OCI-LY1 (cell line): Measurements from ENCODE around the gene PIM3.
A peak's percentile ranks its signal among the peaks of the same experiment; 100 is the strongest.

Experiments used
- H2AFZ ChIP-seq: fragments of 200-600 bp; sonication (generic), shearing (Covaris generic); 2 replicates; pipeline ENCODE4 v1.6.0; 2014; ENCODE audit warnings: antibody characterized with exemption, mild to moderate bottlenecking, low read length
- H3F3A ChIP-seq: fragments of 200-600 bp; sonication (generic), shearing (Covaris generic); 2 replicates; pipeline ENCODE4 v1.6.0; 2014; ENCODE audit warnings: mild to moderate bottlenecking, antibody characterized with exemption, low read length, moderate library complexity; ENCODE audit not compliant: insufficient read depth
- H3K27ac ChIP-seq: fragments of 200-600 bp; sonication (generic); 2 replicates; pipeline ENCODE4 v1.5.1; 2014; ENCODE audit warnings: low read length, mixed run types, mild to moderate bottlenecking, low read depth; ENCODE audit not compliant: poor library complexity, severe bottlenecking
- H3K27me3 ChIP-seq: fragments of 200-600 bp; sonication (generic); 2 replicates; pipeline ENCODE4 v1.6.0; 2014; ENCODE audit warnings: antibody characterized with exemption, mild to moderate bottlenecking, low read length, moderate library complexity; ENCODE audit not compliant: insufficient read depth
- H3K36me3 ChIP-seq: fragments of 200-600 bp; sonication (generic); 2 replicates; pipeline ENCODE4 v1.6.1; 2014; ENCODE audit warnings: mild to moderate bottlenecking, antibody characterized with exemption, low read length, moderate library complexity, mixed read lengths; ENCODE audit not compliant: insufficient read depth
- H3K4me1 ChIP-seq: fragments of 200-600 bp; sonication (generic); 2 replicates; pipeline ENCODE4 v1.5.1; 2014; ENCODE audit warnings: mild to moderate bottlenecking, low read length, moderate library complexity; ENCODE audit not compliant: insufficient read depth, severe bottlenecking
- H3K4me2 ChIP-seq: fragments of 200-600 bp; sonication (generic), shearing (Covaris generic); 2 replicates; pipeline ENCODE4 v1.6.1; 2014; ENCODE audit warnings: low read length
- H3K4me3 ChIP-seq: fragments of 200-600 bp; sonication (generic); 2 replicates; pipeline ENCODE4 v1.5.1; 2014; ENCODE audit warnings: low read length, low read depth, mild to moderate bottlenecking, mixed read lengths; ENCODE audit not compliant: poor library complexity, severe bottlenecking
- H3K79me2 ChIP-seq: fragments of 200-600 bp; shearing (Covaris generic); 2 replicates; pipeline ENCODE4 v1.6.1; 2016; ENCODE audit warnings: mixed run types, low read length, mixed read lengths; ENCODE audit not compliant: insufficient read depth
- H3K9ac ChIP-seq: fragments of 200-600 bp; sonication (generic), shearing (Covaris generic); 2 replicates; pipeline ENCODE4 v1.6.1; 2014; ENCODE audit warnings: mild to moderate bottlenecking, low read length, mixed read lengths
- H3K9me2 ChIP-seq: fragments of 200-600 bp; sonication (generic), shearing (Covaris generic); 2 replicates; pipeline ENCODE4 v1.6.1; 2014; ENCODE audit warnings: low read depth, mild to moderate bottlenecking, low read length, mixed read lengths
- H3K9me3 ChIP-seq: fragments of 200-600 bp; shearing (Covaris generic); 2 replicates; pipeline ENCODE4 v1.6.1; 2014; ENCODE audit warnings: low read length, mixed read lengths
- H4K20me1 ChIP-seq: fragments of 200-600 bp; sonication (generic), shearing (Covaris generic); 2 replicates; pipeline ENCODE4 v1.6.0; 2016; ENCODE audit warnings: mild to moderate bottlenecking, low read length; ENCODE audit not compliant: insufficient read depth
- CTCF ChIP-seq: fragments of 200-600 bp; sonication (generic), shearing (Covaris generic); IDR thresholded peaks from 2 replicates; pipeline ENCODE4 v1.5.1; 2017; ENCODE audit warnings: mild to moderate bottlenecking, antibody characterized with exemption, low read length, moderate library complexity, mixed read lengths
- EZH2 ChIP-seq: fragments of 200-600 bp; sonication (generic), shearing (Covaris generic); IDR thresholded peaks from 2 replicates; pipeline ENCODE4 v1.8.0; 2017; ENCODE audit warnings: borderline replicate concordance, mixed run types, mild to moderate bottlenecking, antibody characterized with exemption, low read length, moderate library complexity, mixed read lengths

Gene PIM3

GRCh38 chr22:49936018-49936972 is 24.3 kb upstream of the PIM3 start:
- Histone ChIP-seq H3K4me2 (peak overlapping the region; percentile 65), H4K20me1 (no peaks in the 10 kb centered on the region), H3K36me3 (no peaks in the 10 kb centered on the region; the same call in 1 of the 2 replicates), H3K4me1 (peaks cover 15% of the 10 kb centered on the region), H3K27me3 (peaks cover 8% of the 10 kb centered on the region; the same call in 1 of the 2 replicates), H3K9me2 (no peaks in the 10 kb centered on the region), H3K4me3 (peak overlapping the region; percentile 44), H3K27ac (no peak overlapping the region), H3K9ac (no peak overlapping the region), H3K9me3 (no peaks in the 10 kb centered on the region), H2AFZ (no peak overlapping the region), H3K79me2 (no peaks in the 10 kb centered on the region), H3F3A (no peaks in the 10 kb centered on the region)
- no peak for TF ChIP-seq EZH2
- TF ChIP-seq CTCF: no peak

- TF ChIP-seq EZH2 (no peak), CTCF (no peak)
These were observed 23.4 kb upstream of the PIM3 start for GRCh38 chr22:49936973-49937757.

GRCh38 chr22:49937758-49938564 is 22.6 kb upstream of the PIM3 start:
- Histone ChIP-seq H3K9me2 (no peaks in the 10 kb centered on the region), H3K4me1 (peaks cover 7% of the 10 kb centered on the region), H3K36me3 (no peaks in the 10 kb centered on the region; the same call in 1 of the 2 replicates), H2AFZ (no peak overlapping the region), H3F3A (no peaks in the 10 kb centered on the region), H3K9me3 (no peaks in the 10 kb centered on the region), H3K27ac (no peak overlapping the region), H4K20me1 (no peaks in the 10 kb centered on the region), H3K9ac (no peak overlapping the region), H3K79me2 (no peaks in the 10 kb centered on the region), H3K27me3 (peaks cover 8% of the 10 kb centered on the region; the same call in 1 of the 2 replicates), H3K4me3 (no peak overlapping the region), H3K4me2 (no peak overlapping the region)
- TF ChIP-seq CTCF (no peak), EZH2 (no peak)

More at GRCh38 chr22:49936973-49937757, 23.4 kb upstream of the PIM3 start:
- Histone ChIP-seq H3K9me3 (no peaks in the 10 kb centered on the region), H3K4me2 (no peak overlapping the region), H4K20me1 (no peaks in the 10 kb centered on the region), H2AFZ (no peak overlapping the region), H3F3A (no peaks in the 10 kb centered on the region), H3K27ac (no peak overlapping the region), H3K4me3 (no peak overlapping the region), H3K9me2 (no peaks in the 10 kb centered on the region), H3K36me3 (no peaks in the 10 kb centered on the region; the same call in 1 of the 2 replicates), H3K9ac (no peak overlapping the region), H3K4me1 (peaks cover 7% of the 10 kb centered on the region), H3K27me3 (peaks cover 8% of the 10 kb centered on the region; the same call in 1 of the 2 replicates), H3K79me2 (no peaks in the 10 kb centered on the region)
